ENCODE results near the gene CLDN4.
"Not testable (repeated sequence)": the region's sequence is repeated elsewhere in the genome, so short reads cannot be mapped to it uniquely, and the experiment has no call there.

The CLDN4 gene

DNA sequence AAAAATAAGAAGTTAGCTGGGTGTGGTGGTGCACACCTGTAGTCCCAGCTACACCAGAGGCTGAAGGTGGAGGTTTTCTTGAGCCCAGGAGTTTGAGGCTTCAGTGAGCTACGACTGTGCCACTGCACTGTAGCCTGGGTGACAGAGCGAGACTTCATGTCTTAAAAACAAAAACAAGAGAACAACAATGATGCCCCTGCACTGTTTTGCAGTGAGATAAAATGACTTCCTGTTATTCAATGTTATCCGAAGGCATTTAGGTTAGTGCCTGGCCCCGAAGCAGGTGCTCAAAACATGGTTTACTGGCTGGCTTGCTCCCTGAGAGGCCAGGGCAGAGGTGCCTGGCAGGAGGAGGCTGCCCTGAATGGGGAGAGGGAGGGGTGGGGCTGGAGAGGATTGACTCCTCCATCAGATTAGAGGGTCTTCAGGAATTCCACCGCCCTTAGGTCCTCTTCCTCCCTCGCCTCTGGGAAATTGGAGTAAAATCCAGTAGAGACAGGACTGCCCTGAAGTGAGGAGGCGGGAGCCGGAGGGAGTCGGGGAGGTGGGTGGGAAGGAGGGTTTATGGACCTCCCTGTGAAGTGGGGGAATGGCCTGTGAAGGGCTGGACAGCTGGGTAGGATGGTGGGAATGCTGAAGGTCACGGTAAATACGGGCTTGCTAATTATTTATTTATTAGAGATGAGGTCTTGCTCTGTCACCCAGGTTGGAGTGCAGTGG, 6.8 kb upstream of the CLDN4 start:
- DNase-seq (ENCODE audit: low read depth), result no peak

DNA sequence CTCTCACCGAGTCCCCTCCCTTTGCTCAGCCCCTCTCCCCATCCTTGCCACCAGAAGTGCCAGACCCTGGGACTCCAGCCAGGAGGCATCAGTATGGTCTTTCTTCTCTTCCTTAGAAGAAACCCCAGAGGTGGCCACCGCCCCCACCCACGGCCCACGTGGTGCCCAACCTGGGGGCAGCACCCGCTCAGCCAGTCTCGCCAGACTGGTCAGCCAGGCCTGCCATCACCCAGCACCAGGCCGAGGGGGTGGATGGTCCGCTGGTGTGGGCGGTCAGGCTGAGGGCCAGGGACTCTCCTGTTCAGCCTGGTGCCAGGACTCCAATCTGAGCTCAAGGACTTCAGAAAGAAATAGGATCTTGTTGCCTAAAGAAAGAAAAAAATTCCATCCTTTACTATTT, 5.8 kb upstream of the CLDN4 start:
- DNase-seq (ENCODE audit: low read depth), result no peak

DNA sequence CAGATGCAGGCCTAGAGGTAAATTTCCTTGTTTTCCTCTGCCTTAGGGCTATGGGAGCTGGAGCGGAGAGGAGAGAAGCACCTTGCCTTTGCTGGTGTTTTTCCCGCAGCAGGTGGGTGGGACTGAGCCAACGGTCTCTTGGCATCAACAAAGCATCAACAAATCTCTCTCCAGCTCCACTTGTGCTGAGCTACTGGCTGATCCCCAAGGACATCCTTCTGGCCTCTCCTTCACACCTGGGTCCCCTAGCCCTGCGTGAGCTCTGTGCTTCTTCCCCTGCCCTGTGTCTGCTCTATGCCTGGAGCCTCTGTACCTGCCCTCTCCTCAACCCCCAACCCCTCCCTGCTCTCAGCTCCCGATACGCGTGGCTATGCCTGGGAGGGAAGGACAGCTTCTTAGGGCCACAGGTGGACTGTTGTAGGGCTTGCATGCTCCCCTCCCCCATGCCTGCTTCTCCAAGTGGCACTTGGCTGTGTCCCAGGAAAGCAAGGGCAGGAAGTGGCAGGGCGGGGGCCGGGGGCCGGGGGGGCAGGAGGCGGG, 3.2 kb upstream of the CLDN4 start:
- no peak for DNase-seq (ENCODE audit: low read depth)

DNA sequence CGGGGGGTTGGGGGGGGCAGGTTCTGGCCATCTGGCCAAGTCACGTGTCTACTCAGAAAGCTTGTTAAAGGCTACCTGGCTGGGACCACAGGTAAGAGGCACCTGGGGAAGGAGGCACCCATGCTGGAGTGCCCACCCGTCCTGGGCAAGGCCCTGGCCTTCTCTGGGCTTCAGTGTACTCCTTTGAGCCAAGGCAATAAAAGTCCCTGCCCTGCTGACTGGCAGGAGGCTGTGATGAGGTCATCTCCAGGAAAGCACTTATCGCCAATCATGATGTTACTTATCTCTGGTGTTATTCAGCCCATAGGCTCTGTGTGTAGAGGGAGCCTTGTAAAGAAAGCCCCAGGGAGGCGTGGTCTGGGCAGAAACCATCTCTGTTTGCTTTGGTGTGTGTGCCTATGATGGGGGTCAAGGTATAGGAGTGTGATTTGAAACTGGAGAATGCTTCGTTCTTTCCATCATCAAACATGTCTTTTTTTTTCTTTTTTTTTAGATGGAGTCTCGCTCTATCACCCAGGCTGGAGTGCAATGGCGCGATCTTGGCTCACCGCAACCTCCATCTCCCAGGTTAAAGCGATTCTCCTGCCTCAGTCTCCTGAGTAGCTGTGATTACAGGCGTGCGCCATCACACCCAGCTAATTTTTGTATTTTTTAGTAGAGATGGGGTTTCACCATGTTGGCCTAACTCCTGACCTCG, 2.5 kb upstream of the CLDN4 start:
- DNase-seq (ENCODE audit: low read depth), result no peak

DNA sequence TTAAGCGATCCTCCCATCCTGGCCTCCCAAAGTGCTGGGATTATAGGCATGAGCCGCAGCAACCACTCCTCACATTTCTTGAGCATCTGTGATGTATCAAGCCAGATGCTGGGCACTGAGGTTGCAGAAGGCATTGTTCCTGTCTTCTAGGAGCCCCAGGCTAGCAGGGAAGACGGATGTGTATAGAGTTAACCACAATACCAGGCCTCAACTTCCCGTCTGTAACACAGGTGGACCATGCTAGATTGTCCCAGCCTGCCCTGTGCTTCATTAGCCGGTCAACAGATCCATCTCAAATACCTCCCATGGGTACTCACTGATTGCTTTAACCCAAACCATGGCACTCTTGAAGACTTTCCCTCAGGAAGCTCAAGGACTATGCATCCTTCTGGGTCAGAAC, 1.8 kb upstream of the CLDN4 start:
- no peak for DNase-seq (ENCODE audit: low read depth)

DNA sequence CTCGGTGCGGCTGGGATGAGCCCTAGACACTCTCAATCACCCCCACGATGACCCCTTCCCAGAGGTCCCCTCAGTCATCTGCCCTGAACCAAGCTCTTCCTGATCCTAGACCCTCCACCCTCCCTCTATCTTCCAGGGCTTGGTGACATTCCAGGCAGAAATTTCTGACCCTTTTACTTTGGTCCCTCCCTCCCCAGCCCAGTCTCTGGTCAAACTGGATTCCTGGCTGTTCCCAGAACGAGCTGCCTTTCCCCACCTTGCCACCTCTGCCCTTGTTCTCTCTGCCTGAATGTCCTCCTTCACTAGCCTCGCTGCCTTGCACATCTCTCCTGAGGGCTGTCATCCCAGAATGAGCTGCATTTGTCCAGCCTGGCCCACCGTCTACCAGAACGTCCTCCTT, 1.3 kb upstream of the CLDN4 start:
- DNase-seq (ENCODE audit: low read depth), result no peak

DNA sequence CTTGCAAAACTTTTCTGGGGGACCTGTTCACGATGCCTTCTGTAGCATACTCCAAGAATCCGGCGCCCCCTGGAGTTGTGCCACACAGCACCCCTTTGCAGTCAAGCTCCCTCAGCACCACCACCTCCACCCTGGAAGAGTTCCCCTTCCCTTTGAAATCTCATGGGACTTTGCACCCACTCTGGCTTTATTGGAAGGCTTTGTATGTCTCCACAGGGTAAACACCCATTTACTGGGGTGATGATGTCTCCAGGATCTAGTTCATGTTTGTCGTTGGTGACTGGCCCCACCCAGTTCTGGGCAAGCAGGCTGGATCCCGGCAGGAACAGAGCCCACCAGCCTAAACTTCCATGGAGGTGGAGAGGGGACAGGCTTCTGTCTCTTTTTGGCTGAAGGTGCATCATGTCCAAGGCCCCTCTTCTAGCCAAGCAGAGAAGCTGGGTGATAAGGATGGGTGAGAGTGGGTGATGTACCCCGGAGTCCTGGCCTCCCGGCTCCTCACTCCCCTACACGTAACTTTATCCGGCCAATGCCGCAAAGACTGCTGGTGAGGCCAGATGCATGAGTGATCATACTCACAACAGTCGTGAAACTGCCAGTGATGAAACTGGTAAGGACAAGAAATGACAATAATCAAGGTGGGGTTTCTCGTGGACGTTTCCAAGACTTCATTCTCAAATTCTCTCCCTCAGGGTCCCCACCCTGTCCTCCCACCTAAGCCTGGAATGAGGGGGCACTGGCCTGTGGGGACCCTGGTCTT, 695 bp upstream of the CLDN4 start:
- no peak for DNase-seq (ENCODE audit: low read depth)

DNA sequence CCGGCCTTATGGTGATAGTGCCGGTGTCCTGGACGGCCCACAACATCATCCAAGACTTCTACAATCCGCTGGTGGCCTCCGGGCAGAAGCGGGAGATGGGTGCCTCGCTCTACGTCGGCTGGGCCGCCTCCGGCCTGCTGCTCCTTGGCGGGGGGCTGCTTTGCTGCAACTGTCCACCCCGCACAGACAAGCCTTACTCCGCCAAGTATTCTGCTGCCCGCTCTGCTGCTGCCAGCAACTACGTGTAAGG, 713 bp downstream of the CLDN4 start:
- no peak for DNase-seq (ENCODE audit: low read depth)

DNA sequence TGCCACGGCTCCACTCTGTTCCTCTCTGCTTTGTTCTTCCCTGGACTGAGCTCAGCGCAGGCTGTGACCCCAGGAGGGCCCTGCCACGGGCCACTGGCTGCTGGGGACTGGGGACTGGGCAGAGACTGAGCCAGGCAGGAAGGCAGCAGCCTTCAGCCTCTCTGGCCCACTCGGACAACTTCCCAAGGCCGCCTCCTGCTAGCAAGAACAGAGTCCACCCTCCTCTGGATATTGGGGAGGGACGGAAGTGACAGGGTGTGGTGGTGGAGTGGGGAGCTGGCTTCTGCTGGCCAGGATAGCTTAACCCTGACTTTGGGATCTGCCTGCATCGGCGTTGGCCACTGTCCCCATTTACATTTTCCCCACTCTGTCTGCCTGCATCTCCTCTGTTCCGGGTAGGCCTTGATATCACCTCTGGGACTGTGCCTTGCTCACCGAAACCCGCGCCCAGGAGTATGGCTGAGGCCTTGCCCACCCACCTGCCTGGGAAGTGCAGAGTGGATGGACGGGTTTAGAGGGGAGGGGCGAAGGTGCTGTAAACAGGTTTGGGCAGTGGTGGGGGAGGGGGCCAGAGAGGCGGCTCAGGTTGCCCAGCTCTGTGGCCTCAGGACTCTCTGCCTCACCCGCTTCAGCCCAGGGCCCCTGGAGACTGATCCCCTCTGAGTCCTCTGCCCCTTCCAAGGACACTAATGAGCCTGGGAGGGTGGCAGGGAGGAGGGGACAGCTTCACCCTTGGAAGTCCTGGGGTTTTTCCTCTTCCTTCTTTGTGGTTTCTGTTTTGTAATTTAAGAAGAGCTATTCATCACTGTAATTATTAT, 1.2 kb downstream of the CLDN4 start:
- no peak for DNase-seq (ENCODE audit: low read depth)

DNA sequence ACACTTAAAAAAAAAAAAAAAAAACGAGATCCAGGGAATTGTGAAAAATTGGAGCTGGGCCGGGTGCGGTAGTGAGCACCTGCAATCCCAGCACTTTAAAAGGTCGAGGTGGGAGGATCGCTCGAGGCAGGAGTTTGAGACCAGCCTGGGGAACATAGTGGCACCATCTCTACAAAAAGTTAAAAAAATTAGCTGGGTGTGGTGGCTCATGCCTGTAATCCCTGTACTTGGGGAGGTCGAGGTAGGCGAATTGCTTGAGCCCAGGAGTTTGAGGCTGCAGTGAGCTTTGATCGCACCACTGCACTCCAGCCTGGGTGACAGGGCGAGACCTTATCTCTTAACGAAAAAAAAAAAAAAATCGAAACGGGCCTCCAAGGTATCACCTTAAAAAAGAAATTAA, 2.0 kb downstream of the CLDN4 start:
- no peak for DNase-seq (ENCODE audit: low read depth)

DNA sequence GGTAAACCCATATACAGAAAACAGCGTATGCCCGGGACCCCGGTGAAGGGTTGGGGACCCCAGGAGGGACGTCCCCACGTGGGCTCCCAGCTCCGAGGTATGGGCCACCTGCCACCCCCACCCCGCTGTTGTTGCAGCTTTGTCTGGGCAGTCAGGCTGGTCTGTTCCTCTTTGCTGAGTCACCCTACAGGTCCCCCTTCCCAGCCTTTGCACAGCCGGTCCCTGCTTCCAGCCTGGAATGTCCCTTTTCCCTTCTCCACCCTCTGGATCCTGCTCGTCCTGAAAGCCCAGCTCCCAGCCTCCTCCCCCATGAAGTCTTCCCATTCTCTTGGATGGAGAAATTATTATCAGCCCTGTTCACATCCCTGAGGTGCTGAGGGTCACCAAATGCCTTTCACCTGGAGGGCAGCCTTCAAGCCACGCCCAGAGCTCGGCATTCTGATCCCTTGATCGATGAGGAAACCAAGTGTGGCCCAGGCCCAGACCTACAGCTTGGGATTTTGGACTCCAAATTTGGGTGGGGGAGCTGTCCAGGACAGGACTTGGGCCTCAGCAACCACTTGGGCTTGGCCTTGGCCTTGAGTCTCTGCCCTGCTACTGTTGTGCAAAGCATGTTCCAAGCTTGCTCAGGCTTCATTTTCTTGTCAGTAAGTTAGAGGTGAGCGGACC, 2.6 kb downstream of the CLDN4 start:
- no peak for DNase-seq (ENCODE audit: low read depth)

DNA sequence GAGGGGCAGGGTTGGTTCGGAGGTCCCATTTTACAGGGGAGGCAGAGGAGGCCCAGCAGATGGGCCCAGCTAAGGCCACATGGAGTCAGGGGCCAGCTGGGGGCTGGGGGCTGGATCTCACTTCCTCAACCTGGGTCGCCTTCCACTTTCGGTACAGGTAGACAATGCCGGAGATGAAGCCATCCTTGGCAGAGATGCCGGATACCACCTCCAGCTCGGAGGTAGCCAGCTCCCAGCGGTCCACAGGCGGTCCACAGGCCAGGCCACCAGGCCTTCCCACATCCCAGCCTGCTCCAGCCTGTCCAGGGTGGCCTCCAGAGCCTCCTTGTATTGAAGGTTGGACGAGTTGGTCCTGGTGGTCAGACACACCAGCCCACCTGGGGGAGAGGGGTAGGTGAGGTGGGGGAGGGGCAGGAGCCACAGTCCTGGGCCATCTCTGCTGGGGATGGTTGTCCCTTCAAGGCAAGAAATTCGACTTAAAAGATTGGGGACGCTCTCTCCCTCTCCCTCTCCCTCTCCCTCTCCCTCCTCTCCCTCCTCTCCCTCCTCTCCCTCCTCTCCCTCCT, 3.9 kb downstream of the CLDN4 start:
- no peak for DNase-seq (ENCODE audit: low read depth)

DNA sequence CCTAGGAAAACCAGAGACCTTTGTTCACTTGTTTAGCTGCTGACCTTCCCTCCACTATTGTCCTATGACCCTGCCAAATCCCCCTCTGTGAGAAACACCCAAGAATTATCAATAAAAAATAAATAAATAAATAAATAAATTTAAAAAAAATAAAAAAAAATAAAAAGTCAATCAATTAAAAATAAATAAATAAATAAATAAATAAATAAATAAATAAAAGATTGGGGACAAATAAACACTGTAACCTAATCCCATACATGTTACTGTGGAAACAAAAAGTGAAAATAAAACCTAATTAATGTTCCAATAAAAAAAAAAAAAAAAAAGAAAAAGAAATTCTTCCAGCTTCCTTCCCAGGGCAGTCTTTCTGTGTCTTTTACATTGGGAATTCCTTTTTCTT, 6.4 kb downstream of the CLDN4 start:
- DNase-seq (ENCODE audit: low read depth), result not testable (repeated sequence)

DNA sequence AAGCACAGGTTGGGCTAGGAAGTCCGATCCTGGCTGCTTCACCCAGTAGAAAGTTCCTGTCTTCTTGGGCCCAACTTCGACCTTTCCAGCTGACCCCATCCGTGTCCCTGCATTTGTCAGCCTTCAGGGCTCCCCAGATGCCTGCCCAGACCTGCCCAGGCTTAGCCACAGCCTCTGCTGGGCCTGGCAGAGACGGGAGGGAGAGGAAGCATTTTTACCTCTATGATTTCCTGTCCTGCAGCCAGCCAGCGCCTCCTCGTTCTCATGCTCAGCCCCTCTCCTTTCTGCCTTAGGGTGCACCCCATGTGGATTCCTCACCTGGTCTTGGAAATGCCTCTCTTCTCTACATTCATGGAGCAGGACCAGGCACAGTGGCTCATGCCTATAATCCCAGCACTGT, 7.8 kb downstream of the CLDN4 start:
- DNase-seq (ENCODE audit: low read depth), result no peak

DNA sequence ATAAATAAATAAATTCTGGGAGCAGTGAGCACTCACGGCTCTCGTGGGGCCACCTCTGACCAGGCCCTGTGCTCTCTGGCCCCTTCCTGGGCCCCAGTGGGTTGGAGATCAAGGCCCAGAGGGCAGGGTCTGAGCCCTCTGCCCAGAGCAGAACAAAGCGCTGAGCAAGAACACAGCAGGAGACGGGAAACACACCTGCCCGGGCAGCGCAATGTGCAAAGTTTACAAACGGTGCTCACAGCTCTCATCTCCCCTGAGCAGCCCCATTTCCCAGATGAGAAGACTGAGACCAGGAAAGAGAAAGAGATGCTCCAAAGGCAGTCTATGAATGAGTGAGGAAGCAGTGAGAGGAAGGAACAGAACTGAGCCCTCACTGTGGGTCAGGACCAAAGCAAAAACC, 8.5 kb downstream of the CLDN4 start:
- no peak for DNase-seq (ENCODE audit: low read depth)

DNA sequence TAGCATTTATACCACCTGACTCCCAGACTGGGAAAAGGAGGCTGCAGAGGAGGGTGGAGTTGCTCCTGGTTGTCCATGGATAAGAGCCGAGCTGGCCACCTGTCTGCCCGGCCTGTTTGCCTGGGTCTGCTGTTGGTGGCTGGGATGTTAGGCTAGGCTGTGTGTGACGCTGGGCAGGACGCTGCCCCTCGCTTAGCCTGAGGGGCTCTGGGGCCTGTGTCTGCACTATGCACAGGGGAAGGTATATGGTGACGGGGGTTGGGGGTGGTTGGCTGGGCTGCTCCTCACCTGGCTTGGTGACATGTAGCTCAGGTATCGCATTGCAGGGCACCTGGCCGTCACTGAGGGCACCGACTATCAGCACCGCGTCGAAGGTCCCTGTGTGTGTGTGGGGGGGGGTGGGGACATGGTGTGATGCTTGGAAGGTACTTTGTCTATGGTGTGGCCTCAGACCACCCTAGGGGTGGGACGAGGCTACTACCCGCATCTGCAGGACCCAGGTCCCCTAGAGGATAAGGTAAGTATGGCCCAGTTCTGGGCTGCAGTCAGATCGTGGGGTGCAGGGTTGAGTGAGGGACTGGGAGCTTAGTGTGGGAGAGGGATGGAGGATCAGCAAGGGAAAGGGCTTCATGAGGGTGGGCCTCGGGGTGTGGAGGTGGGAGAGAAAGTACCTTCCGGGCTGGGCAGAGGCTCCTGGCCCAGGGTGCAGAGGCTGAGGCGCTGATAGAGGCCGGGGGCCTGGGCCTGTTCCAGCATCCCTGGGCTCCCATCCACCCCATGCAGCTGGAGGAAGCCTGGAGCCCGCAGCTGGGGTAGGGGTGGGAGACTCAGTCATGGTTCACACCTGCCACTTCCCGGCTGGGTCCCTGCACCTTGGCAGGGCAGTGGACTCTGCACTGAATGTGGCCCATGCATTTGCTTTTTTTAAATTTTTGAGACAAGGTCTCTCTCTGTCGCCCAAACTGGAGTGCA, 9.2 kb downstream of the CLDN4 start:
- no peak for DNase-seq (ENCODE audit: low read depth)

DNA sequence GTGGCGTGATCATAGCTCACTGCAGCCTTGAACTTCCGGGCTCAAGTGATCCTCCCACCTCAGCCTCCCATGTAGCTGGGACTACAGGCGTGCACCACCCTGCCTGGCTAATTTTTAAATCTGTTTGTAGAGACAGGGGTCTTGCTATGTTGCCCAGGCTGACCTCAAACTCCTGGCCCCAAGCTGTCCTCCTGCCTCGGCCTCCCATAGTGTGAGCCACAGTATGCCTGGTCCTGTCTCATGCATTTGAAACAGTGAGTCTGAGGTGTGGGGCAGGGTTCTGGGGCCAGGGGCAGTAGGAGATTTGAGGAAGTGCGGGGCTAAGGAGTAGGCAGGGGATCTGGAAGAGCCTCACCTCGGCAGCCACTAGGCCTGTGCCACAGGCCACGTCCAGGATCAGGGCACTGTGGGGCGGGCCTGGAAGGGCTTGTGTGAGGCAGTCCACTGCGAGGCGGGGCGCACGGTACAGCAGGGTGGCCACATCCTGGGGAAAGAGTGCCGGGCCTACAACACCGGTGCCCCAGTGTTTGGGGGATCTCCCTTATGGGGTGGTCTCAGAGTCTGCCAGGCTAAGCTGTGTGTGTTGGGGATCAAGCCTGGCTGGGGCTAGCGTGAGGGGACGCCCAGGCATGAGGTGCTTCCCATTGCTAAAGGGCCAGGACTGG, 10.1 kb downstream of the CLDN4 start:
- DNase-seq (ENCODE audit: low read depth), result no peak

DNA sequence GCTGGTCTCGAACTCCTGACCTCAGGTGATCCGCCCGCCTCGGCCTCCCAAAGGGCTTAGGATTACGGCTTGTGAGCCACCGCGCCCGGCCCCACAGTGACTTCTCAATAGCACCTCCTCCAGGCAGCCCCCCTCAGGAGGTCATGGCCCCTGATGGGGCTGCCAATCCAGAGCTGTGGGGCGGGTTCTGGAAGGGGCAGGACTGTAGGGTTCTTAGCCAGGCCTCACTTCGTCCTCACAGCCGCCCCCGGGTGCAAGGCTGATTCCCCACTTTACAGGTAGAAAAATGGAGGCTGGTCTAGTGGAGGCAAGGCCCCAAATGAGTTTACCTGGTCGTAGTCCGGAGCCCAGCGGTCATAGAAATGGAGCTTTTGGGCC, 10.9 kb downstream of the CLDN4 start:
- DNase-seq (ENCODE audit: low read depth), result no peak

DNA sequence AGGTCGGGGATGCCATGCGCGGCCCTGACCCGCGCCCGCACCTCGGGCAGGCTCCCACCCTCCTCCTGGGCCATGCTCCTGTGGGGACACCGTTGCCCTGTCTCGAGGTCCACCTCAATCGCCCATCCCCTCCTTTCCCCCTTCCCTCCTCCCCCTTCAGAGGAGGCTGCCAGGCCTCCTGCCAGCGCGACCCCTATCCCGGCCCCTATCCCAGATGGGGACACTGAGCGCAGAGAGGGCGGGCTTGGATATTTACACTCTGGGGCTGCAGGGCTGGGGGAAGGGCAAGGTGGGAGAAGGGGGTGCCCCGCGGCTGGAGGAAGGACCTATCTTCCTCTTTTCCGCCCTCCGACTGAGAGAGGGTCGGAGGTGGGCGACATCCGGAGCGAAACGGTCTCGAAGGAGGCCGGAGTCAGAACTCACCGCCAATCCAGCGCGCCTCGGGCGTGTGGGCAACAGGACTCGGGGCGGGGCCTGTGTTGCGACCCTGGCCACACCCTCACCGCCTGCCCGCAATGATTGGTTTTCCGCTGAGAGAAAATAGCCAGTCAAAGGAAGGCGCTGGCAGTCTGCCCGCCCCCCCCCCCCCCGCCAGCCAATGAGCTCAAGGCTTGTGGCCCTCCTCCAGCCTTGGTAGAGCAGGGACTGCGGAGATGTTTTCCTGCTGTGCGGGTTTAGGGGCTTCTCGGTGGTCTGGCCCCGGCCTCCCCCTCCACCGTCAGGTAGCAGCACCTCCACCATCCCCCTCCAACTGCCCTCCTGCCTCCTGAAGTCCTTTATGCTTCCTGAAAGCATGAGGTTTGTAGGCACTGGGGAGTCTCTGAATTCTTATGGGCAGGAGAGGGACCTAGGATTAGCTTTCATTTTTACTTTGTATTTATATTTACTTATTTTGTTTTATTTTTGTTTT, 11.5 kb downstream of the CLDN4 start, which contains the start of gene METTL27:
TSS of gene METTL27 (minus strand) at position 450 of the 910 bp plus-strand sequence. CDS start at position 74, 376 bp downstream.
- DNase-seq (ENCODE audit: low read depth), result peak; percentile 92
